Cardiac septum (tissue), 1 donor: ENCODE results near the gene CCIN. TPM values are rescaled to one million over a fixed set of nuclear protein-coding genes. Genes with fewer than 3 reads are reported as not detected.

Source experiments
- DNase-seq: peaks from one replicate; pipeline ENCODE4 v3.0.0-alpha.2; 2020; ENCODE audit warnings: low spot score
- intact Hi-C: fragments of 100-400 bp; cut with DNase I; formaldehyde crosslinking; loops from one replicate; pipeline ENCODE4 v1.14.0; 2022
- total RNA-seq: library from RNA; stranded (reverse); fragmentation: NEBNext Ultra II Directional; extraction: Animal tissue kit (Norgen Biotek cat#: 25700); gene quantifications from one replicate; pipeline ENCODE4 v1.2.1, GENCODE V29; 2021
- donor health status: DM: no; HTN: no; CAD: no.

CCIN gene
- total RNA-seq, 1 donor from 2014 or later = 0.16 TPM

- no peak for DNase-seq
- intact Hi-C loops = no loop called here
Observed at GRCh38 chr9:36213989-36214388, 44.8 kb downstream of the CCIN start.

DNA sequence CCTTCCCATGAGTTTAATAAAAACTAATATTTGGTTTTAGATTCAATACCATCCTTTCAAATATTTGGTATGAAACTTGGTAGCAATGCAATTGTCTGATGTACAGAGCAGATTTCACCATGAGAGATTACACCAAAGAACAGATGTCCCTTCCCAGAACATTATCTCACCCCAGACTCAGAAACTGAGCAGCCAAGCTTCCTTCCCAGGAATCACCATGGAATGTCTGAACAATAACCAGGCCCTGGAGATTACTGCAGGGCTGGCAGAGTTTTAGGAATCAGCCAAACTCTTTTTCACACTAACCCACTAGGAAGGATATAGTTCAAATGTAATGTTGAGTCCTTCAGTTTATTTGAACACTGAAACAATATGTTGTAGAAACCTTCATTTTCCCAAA is 45.4 kb downstream of the CCIN start:
- intact Hi-C loops = no loop called here

DNA sequence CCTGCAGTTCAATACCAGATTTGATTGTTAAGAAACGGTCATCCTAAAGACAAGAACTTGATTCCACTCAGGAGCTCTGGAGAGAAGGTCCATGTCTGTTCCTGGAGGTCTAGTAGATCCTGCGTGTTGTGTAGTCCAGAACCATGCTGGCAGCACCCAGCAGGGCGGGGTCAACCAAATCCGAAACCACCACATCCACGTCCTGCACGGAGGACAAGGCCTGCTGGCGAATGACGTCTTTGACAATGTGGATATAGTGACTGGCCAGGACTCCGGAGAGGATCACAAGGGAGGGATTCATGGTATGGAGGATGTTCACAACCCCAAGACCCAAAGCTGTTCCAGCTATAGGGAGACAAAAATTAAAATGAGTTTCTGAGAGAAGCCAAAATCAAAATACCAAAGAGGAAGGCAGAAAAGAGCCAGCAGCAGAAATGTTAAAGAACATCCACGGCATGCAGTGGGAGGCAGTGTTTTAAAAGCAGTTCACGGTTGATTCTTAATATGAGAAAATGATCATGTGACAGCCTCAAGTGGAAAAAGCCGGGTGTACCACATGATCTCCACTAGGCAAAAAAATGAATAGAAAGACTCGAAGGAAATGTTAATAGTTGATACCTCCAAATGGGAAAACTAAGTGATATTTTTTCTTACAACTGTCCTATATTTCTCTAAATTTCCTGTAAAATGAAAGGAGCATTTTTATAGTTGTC is 48.2 kb downstream of the CCIN start:
- intact Hi-C loops = no loop called here
- no peak for DNase-seq

More for the DNA sequence above, 45.4 kb downstream of the CCIN start:
- DNase-seq = no peak

GRCh38 chr9:36218011-36218410 is 48.8 kb downstream of the CCIN start:
- intact Hi-C loops = no loop called here
- no peak for DNase-seq

DNA sequence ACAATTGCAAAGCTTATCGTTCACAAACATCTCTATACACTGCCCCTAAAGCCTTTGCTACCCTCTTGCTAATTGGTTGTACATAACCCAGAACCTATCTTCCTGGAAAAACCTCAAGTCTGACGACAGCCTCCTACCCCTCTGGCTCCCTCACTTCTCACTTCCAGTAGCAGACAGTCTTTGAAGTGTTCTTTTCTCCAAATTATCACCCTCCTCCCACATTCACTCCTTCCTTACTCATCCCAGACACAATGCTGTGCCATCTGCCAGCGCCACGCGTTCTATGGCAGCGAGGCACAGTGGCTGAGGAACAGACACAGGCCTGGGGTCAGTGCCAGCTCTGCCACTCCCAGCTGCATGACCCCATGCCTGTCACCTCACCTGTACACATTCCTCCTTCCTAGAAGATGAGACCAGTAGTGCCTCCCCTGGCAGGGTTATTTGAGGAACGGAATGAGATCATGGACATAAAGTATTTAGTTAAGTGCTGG is 49.3 kb downstream of the CCIN start:
- intact Hi-C loops = no loop called here
- no peak for DNase-seq

Other genes with a start within 250 kb of the CCIN start
- gene OR2S2, start 211.2 kb upstream of the CCIN start, total RNA-seq = not detected
- 5.8 TPM for gene RECK, start 132.5 kb upstream of the CCIN start, total RNA-seq
- gene GLIPR2, start 32.7 kb upstream of the CCIN start, total RNA-seq = 6.6 TPM
- 58.3 TPM for gene CLTA, start 21.5 kb downstream of the CCIN start, total RNA-seq
- 13.5 TPM for gene GNE, start 89.1 kb downstream of the CCIN start, total RNA-seq
- gene RNF38, start 230.9 kb downstream of the CCIN start, total RNA-seq = 41.2 TPM